ENCODE measurements around the gene BCAS3. TPM values are rescaled to one million over a fixed set of nuclear protein-coding genes. Genes with fewer than 3 reads are reported as not detected.

BCAS3 gene
- total RNA-seq, 4 donors from 2014 or later, result 13.0 to 27.8 (median 20.7) TPM

GRCh38 chr17:61387011-61387410 is 709.4 kb downstream of the BCAS3 start:
- Histone ChIP-seq H3K36me3 (no peaks in the 10 kb centered on the region), H3K27ac (no peak overlapping the region), H3K27me3 (peaks cover 0 to 10% (median 0%) of the 10 kb centered on the region in 4 donors), H3K9me3 (no peaks in the 10 kb centered on the region), H3K4me3 (no peak overlapping the region), H3K4me1 (peaks cover 0 to 15% (median 10%) of the 10 kb centered on the region in 3 donors)
- no peak for DNase-seq
- TF ChIP-seq, protein P1, sequence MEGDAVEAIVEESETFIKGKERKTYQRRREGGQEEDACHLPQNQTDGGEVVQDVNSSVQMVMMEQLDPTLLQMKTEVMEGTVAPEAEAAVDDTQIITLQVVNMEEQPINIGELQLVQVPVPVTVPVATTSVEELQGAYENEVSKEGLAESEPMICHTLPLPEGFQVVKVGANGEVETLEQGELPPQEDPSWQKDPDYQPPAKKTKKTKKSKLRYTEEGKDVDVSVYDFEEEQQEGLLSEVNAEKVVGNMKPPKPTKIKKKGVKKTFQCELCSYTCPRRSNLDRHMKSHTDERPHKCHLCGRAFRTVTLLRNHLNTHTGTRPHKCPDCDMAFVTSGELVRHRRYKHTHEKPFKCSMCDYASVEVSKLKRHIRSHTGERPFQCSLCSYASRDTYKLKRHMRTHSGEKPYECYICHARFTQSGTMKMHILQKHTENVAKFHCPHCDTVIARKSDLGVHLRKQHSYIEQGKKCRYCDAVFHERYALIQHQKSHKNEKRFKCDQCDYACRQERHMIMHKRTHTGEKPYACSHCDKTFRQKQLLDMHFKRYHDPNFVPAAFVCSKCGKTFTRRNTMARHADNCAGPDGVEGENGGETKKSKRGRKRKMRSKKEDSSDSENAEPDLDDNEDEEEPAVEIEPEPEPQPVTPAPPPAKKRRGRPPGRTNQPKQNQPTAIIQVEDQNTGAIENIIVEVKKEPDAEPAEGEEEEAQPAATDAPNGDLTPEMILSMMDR (IDR thresholded peaks at IDR 0.05), result no peak
- no peak for TF ChIP-seq POLR2A (IDR thresholded peaks at IDR 0.05)
- WGBS, 2 donors, result 85 to 91% methylated on average over 4 to 6 of the region's 8 CpGs
- intact Hi-C loops (cut with DNase I), result no loop called here

- H3K27ac ChIP-seq, result no peak overlapping the region
- no peaks in the 10 kb centered on the region for H3K36me3 ChIP-seq
- DNase-seq, result no peak
- peaks cover 0 to 15% (median 10%) of the 10 kb centered on the region in 3 donors for H3K4me1 ChIP-seq
- intact Hi-C loops (cut with DNase I), result no loop called here
- H3K4me3 ChIP-seq, result no peak overlapping the region
- no peaks in the 10 kb centered on the region for H3K9me3 ChIP-seq
- 81 to 92% methylated on average over 3 of the region's 11 CpGs for WGBS, 2 donors
- peaks cover 0 to 10% (median 0%) of the 10 kb centered on the region in 4 donors for H3K27me3 ChIP-seq
- TF ChIP-seq, protein P1 (IDR thresholded peaks at IDR 0.05), result no peak
- TF ChIP-seq POLR2A (IDR thresholded peaks at IDR 0.05), result no peak
Observed at GRCh38 chr17:61387511-61388305, 710.1 kb downstream of the BCAS3 start.

DNA sequence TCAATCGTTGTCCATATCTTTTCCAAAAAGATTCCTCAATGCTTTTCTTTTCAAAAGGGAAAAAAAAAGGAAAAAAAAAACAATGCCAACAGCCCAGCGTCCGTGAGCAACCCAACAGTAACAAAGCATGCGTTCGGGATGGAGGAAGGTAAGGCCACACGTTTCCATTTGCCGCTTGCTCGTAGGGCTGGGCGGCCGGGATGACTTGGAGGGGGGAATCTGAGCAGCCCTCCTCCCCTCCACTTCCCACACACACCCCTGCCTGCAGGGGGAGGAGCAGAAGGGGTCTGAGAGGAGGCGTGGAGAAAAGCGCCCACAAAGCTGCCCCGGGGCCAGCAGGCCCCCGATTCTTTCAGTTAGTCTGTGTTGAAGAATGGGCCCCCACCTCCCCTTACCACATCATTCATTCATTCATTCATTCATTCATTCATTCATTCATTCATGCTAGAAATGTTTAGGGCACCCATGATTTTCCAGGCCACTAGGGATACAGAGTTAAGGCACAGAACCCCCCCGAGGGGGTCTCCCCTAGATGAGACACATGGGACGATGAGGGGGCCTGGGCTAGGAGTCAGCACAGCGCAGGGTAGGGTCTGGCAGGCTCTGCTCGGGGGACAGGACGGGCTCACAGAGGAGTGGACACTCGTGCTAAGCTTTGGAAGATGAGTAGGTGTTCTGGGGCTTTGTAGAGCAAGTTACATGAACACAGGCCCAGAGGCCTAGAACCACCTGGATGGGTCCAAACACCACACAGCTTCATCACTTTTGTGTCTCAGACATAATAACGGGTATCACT is 711.1 kb downstream of the BCAS3 start:
- Histone ChIP-seq H3K4me3 (no peak overlapping the region), H3K27me3 (peaks cover 0 to 10% (median 0%) of the 10 kb centered on the region in 4 donors), H3K4me1 (peaks cover 0 to 15% (median 10%) of the 10 kb centered on the region in 3 donors), H3K27ac (no peak overlapping the region), H3K9me3 (no peaks in the 10 kb centered on the region), H3K36me3 (no peaks in the 10 kb centered on the region)
- no peak for TF ChIP-seq POLR2A (IDR thresholded peaks at IDR 0.05)
- TF ChIP-seq, protein P1 (IDR thresholded peaks at IDR 0.05), result no peak
- no peak for DNase-seq
- WGBS, 2 donors, result 84 to 85% methylated on average over 20 to 21 of the region's 21 CpGs
- intact Hi-C loops (cut with DNase I), result no loop called here

GRCh38 chr17:61389670-61390478 is 712.2 kb downstream of the BCAS3 start:
- 17 to 52% methylated on average over 4 to 10 of the region's 25 CpGs for WGBS, 2 donors
- H3K27me3 ChIP-seq, result peaks cover 0 to 14% (median 0%) of the 10 kb centered on the region in 4 donors
- TF ChIP-seq, protein P1 (IDR thresholded peaks at IDR 0.05), result peak; percentile 44 to 92 (median 74)
- TF ChIP-seq POLR2A (IDR thresholded peaks at IDR 0.05), result no peak
- H3K9me3 ChIP-seq, result no peaks in the 10 kb centered on the region
- peak overlapping the region in 1 of 4 donors; percentile 41 for H3K4me3 ChIP-seq
- H3K36me3 ChIP-seq, result no peaks in the 10 kb centered on the region
- intact Hi-C loops (cut with DNase I), result no loop called here
- DNase-seq, result no peak
- H3K27ac ChIP-seq, result peak overlapping the region in 2 of 4 donors; percentile 33 to 52
- peaks cover 0 to 15% (median 10%) of the 10 kb centered on the region in 3 donors for H3K4me1 ChIP-seq
